22Rv1 (cell line): ENCODE results near the gene NEUROD2.

Experiments used
- H3K27ac ChIP-seq: fragments of 450-650 bp; 2 replicates; pipeline ENCODE4 v1.5.1; 2017
- ZFX ChIP-seq: fragments of 450-650 bp; IDR thresholded peaks from 2 replicates; pipeline ENCODE4 v1.6.1; 2017; ENCODE audit warnings: antibody characterized with exemption, borderline replicate concordance
- TF ChIP-seq, protein P1 (sequence below): fragments of 450-650 bp; IDR thresholded peaks from 2 replicates; pipeline ENCODE4 v1.5.1; 2017; ENCODE audit warnings: mild to moderate bottlenecking

NEUROD2 gene

DNA sequence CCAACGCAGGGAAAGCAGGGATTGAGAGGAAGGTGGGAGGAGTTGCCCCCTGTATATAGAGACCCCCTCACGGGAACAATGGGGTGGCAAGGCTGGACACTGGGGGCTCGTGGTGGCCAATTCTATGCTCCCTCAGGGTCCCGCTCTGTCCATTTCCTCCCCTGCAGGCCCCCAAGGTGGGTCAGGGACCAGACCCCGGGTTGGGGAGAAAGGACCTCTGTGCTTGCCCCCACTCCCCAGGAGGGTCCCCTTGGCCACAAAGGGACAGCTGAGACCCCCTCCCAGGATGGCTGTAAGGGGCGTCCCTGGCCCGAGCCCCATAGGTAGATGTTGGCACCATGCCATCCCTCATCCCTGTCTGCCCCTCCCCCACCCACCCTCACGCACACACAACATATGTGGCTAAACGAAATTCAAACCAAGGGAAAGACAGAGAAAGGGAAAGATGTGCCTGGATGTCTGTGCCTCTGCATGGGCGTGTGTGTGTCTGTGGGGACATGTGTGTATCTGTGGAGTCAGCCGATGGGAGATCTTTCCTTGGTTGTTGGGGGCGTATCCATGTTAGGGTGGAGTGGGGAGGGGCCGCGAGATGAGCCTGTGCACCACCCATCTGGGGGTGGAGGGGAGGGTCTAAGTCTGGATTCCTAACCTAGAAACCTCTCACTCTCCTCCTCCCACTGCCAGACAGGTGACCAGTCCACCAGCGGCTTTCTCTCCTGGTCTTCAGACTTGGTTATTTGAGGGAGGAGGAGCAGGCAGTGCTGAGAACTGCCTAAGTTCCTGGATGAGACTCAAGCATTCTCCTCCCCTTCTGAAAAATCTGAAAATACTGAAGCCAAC is 642 bp upstream of the NEUROD2 start:
- TF ChIP-seq, protein P1, sequence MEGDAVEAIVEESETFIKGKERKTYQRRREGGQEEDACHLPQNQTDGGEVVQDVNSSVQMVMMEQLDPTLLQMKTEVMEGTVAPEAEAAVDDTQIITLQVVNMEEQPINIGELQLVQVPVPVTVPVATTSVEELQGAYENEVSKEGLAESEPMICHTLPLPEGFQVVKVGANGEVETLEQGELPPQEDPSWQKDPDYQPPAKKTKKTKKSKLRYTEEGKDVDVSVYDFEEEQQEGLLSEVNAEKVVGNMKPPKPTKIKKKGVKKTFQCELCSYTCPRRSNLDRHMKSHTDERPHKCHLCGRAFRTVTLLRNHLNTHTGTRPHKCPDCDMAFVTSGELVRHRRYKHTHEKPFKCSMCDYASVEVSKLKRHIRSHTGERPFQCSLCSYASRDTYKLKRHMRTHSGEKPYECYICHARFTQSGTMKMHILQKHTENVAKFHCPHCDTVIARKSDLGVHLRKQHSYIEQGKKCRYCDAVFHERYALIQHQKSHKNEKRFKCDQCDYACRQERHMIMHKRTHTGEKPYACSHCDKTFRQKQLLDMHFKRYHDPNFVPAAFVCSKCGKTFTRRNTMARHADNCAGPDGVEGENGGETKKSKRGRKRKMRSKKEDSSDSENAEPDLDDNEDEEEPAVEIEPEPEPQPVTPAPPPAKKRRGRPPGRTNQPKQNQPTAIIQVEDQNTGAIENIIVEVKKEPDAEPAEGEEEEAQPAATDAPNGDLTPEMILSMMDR: no peak
- no peak for TF ChIP-seq ZFX
- no peak overlapping the region for H3K27ac ChIP-seq

DNA sequence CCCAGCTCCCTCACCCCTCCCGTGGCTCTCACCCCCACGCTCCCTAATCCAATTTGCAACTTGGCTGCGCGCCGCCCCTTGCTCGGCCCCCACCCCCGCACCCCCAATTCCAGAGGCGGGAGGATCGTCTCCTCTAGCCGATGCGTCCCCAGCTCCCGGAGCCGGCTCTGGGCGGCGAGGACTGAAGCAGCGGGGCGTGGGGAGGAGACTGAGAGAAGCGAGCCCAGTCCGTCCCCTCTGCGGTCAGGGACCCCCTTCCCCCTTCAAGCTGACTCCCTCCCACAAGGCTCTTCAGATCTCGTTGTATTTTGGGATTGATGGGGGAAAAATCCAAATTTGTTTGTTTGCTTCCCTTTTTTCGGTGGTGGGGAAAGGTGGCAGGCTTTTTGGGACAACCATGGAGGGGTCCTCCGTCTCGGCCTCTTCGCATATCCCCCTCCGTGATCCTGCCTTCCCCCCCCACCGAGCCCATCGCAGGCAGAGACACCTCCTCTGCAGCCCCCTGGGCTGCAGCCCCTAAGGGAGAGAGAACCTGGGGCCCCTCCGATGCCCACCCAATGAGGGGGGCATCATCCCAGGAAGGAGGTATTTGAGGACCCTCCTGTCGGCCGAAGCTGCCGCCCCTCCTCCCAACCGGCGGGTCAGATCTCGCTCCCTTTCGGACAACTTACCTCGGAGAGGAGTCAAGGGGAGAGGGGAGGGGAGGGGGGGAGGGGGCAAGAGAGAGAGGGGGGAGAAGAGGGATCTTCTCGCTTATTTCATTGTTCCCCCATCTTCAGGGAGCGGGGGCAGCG is 466 bp downstream of the NEUROD2 start:
- no peak overlapping the region for H3K27ac ChIP-seq
- TF ChIP-seq, protein P1: no peak
- no peak for TF ChIP-seq ZFX

DNA sequence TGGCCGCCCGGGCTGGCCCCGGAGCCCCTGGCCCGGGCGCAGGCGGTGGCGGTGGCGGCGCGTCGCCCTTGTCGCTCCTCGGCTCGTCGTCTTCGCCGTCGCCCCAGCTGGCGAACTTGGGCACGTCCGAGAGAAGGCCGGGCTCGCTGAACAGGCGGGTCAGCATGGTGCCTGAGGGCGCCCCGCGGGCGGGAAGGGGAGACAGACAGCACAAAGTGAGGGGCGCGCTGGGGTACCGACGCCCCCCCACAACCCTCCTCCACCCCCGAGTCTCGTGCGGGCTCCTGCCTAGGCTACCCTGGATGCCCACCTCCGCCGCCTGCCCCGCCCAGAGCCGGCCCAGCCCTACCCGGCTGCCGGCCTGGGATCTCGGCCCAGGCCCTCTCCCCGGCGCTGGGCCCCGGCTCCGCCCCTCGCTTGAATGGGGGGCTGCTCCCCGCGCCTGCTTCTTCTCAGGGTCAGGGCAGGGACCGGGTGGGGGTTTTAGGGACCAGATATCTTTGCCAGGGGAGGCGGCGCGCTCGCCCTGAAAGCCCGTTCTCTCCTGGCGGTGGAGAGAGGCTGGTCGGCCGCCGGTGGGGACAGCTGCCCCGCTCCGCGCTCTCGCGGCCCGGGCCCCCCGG is 1.2 kb downstream of the NEUROD2 start:
- TF ChIP-seq, protein P1: no peak
- TF ChIP-seq ZFX: no peak
- H3K27ac ChIP-seq: no peak overlapping the region

DNA sequence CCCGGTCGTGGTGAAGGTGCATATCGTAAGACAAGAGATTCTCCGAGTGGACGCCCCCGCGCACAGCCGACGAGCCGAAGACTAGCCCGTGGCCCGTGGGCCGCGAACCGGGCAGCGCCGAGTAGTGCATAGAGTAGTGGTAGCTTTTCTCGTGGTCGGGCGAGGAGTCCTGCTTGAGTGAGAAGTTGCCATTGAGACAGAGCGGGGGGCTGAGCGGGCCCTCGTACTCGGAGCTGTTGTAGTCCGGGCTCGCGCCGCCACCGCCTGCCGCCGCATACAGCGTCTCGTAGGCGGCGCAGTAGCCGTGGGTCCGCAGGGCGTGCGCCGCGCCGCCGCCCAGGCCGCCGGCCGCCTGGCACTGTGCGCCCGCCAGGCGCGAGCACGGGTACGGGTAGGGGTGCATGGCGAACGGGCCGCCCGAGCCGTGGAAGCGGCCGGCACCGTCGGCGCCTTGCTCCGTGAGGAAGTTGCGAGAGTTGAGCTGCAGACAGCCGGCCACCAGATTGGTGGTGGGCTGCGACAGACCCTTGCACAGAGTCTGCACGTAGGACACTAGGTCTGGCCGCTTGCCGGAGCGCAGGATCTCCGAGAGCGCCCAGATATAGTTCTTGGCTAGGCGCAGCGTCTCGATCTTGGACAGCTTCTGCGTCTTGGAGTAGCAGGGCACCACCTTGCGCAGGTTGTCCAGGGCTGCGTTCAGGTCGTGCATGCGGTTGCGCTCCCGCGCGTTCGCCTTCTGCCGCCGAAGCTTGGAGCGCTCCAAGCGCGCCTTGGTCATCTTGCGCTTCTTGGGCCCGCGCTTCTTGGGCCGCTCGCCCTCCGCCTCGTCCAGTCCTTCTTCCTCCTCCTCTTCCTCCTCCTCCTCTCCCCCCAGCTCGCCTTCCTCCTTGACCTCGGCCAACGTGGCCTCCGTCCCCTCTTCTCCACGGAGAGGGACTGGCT is 2.0 kb downstream of the NEUROD2 start:
- no peak overlapping the region for H3K27ac ChIP-seq
- TF ChIP-seq, protein P1: no peak
- TF ChIP-seq ZFX: no peak

DNA sequence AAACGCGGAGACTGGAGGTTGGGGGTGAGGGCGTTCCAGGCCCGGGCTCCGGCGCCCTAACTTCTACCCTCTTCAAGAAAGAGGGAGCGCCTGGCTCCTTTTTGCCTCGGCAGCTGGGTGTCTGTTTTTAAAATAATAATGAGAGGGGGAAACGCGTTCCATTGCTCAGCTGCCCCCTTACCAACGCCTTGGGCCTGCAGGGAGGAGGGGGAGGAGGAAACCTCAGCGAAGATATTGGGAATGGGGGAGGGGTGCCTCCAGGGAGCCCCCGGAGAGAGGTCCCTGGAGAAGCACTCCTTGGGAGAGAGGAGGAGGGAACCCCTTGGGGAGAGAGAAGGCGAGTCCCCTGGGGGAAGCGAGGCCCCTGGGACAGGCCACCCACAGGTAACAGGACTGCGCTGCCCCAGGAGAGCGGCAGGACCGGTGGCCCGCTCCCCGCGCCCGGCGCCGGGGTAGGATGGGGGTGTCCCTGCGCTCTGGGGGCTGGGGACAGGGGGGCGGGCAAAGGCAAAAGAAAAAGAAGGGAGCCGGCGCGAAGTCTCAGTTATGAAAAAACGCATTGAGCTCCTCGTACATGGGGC is 2.7 kb downstream of the NEUROD2 start:
- TF ChIP-seq, protein P1: no peak
- TF ChIP-seq ZFX: no peak
- no peak overlapping the region for H3K27ac ChIP-seq

DNA sequence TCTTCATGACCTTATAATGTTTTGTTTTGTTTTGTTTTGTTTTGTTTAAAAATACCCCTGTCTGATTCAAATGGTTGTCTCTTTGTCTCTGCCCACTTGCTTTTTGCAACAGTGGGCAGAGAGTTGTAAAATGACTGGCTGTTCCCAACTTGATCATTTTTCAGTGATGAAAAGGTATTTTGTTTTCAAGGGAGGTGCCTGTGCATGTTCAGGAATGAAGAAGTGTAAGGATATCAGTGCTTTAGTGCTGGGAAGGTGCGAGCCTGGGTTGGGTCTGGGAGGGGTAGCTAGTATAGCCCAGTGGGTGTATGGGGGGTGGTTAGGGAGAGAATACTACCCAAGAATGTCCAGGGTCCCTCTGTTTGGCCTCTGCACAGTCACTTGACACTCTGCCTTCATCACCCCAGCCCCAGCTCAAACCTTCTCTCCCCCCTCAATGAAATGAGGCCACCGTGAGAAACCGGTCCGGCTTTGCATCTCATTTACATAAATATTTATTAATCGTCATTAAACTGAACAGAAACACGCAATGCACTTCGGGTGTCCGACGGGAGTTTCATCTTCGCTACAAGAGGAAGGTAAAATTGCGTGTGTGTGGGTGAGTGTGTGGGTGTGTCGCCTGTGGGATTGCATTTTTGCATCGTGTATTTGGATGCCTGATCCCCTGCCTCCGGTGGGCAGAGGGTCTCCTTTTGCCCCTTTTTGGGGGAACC is 4.3 kb downstream of the NEUROD2 start:
- TF ChIP-seq, protein P1: no peak
- no peak for TF ChIP-seq ZFX
- H3K27ac ChIP-seq: no peak overlapping the region
